HG02884 (cell line): Measurements from ENCODE around the gene CSF3.

Experiments
- ATAC-seq: cut with Tn5 transposase; IDR thresholded peaks from one replicate; pipeline ENCODE4 v1.9.1; 2021; ENCODE audit warnings: mild to moderate bottlenecking, moderate library complexity; ENCODE audit not compliant: unreplicated experiment

The CSF3 gene

GRCh38 chr17:40015005-40015997, at the start of gene CSF3:
Gene CSF3 (plus strand): TSS chr17:40015440. CDS start chr17:40015475, 35 bp downstream.
- no peak for ATAC-seq

GRCh38 chr17:39966771-39967170, 48.5 kb upstream of the CSF3 start:
- no peak for ATAC-seq

- no peak for ATAC-seq
Measured at GRCh38 chr17:39968761-39969160, 46.5 kb upstream of the CSF3 start.

- ATAC-seq, result no peak
Measured at GRCh38 chr17:39969375-39969774, 45.9 kb upstream of the CSF3 start.

- no peak for ATAC-seq
Measured at GRCh38 chr17:39970157-39970692, 45.0 kb upstream of the CSF3 start.

GRCh38 chr17:39971076-39971603, 44.1 kb upstream of the CSF3 start:
- no peak for ATAC-seq

- ATAC-seq, result no peak
Measured at GRCh38 chr17:39972271-39972670, 43.0 kb upstream of the CSF3 start.

- no peak for ATAC-seq
Measured at GRCh38 chr17:39973496-39973895, 41.7 kb upstream of the CSF3 start.

- no peak for ATAC-seq
Measured at GRCh38 chr17:39974433-39974832, 40.8 kb upstream of the CSF3 start.

- no peak for ATAC-seq
Measured at GRCh38 chr17:39975801-39976200, 39.4 kb upstream of the CSF3 start.

GRCh38 chr17:39979016-39979670, 36.1 kb upstream of the CSF3 start:
- no peak for ATAC-seq

GRCh38 chr17:39979893-39980350, 35.3 kb upstream of the CSF3 start:
- ATAC-seq, result peak; percentile 22

GRCh38 chr17:39980351-39981206, 34.7 kb upstream of the CSF3 start, which contains the start of gene PSMD3:
Gene PSMD3 (plus strand): TSS chr17:39980807. CDS start chr17:39980971, 164 bp downstream.
- peak; percentile 88 for ATAC-seq

- no peak for ATAC-seq
Measured at GRCh38 chr17:39981207-39981741, 34.0 kb upstream of the CSF3 start.

- no peak for ATAC-seq
Measured at GRCh38 chr17:39981766-39982375, 33.4 kb upstream of the CSF3 start.

GRCh38 chr17:39988206-39988810, 26.9 kb upstream of the CSF3 start:
- ATAC-seq, result no peak

GRCh38 chr17:39994448-39994847, 20.8 kb upstream of the CSF3 start:
- no peak for ATAC-seq

- ATAC-seq, result no peak
Measured at GRCh38 chr17:39995438-39995837, 19.8 kb upstream of the CSF3 start.

- ATAC-seq, result no peak
Measured at GRCh38 chr17:39996162-39996561, 19.1 kb upstream of the CSF3 start.
